Islet of Langerhans (tissue), 1 donor: ENCODE measurements around the gene LRRC71.
"Not testable (repeated sequence)": the region's sequence is repeated elsewhere in the genome, so short reads cannot be mapped to it uniquely, and the experiment has no call there.

Experiments used
- FAIRE-seq: peaks from one replicate; lab custom pipeline; 2011; peaks lifted over from hg19 to GRCh38; lab: Jason Lieb, UNC

Gene LRRC71

GRCh38 chr1:156905651-156906050 lies 14.8 kb upstream of the LRRC71 start:
- FAIRE-seq: no peak

GRCh38 chr1:156906206-156906906 lies 14.1 kb upstream of the LRRC71 start:
- FAIRE-seq: no peak

GRCh38 chr1:156908541-156908940 lies 11.9 kb upstream of the LRRC71 start:
- FAIRE-seq: no peak

GRCh38 chr1:156908955-156909354 lies 11.5 kb upstream of the LRRC71 start:
- no peak for FAIRE-seq

- no peak for FAIRE-seq
Observed at GRCh38 chr1:156909671-156910070, 10.8 kb upstream of the LRRC71 start.

GRCh38 chr1:156910309-156910782 lies 10.1 kb upstream of the LRRC71 start:
- no peak for FAIRE-seq

- FAIRE-seq: no peak
Observed at GRCh38 chr1:156911577-156912298, 8.7 kb upstream of the LRRC71 start.

GRCh38 chr1:156912310-156912709 lies 8.1 kb upstream of the LRRC71 start:
- FAIRE-seq: no peak

GRCh38 chr1:156912861-156913808 lies 7.3 kb upstream of the LRRC71 start:
- no peak for FAIRE-seq

- FAIRE-seq: no peak
Observed at GRCh38 chr1:156913809-156914387, 6.5 kb upstream of the LRRC71 start.

- no peak for FAIRE-seq
Observed at GRCh38 chr1:156914440-156914856, 6.0 kb upstream of the LRRC71 start.

- FAIRE-seq: no peak
Observed at GRCh38 chr1:156921053-156921529, 659 bp downstream of the LRRC71 start.

GRCh38 chr1:156922986-156923669 lies 2.7 kb downstream of the LRRC71 start:
- FAIRE-seq: no peak

GRCh38 chr1:156923670-156924477 lies 3.4 kb downstream of the LRRC71 start:
- no peak for FAIRE-seq

GRCh38 chr1:156924478-156925153 lies 4.2 kb downstream of the LRRC71 start:
- FAIRE-seq: no peak

GRCh38 chr1:156925154-156926010 lies 5.0 kb downstream of the LRRC71 start:
- no peak for FAIRE-seq

- no peak for FAIRE-seq
Observed at GRCh38 chr1:156926175-156926574, 5.7 kb downstream of the LRRC71 start.

GRCh38 chr1:156926695-156927094 lies 6.3 kb downstream of the LRRC71 start:
- not testable (repeated sequence) for FAIRE-seq
